Left cardiac atrium (tissue), 4 donors: ENCODE results near the gene TEAD4. TPM values are rescaled to one million over a fixed set of nuclear protein-coding genes. Genes with fewer than 3 reads are reported as not detected.

Experiments used
- ATAC-seq, 2 donors: fragments of 200-7000 bp; cut with Tn5 transposase; one replicate each; pipeline ENCODE4 v1.9.1; 2020; ENCODE audit warnings: mild to moderate bottlenecking in 2 of 2, moderate library complexity in 2 of 2
- DNase-seq: peaks from one replicate; pipeline ENCODE4 v3.0.0-alpha.2; 2020
- intact Hi-C, 2 donors: fragments of 100-400 bp; cut with DNase I; formaldehyde crosslinking; loops; one replicate each; pipeline versions ENCODE4 v1.14.1 to v1.15.1; 2022 to 2023
- total RNA-seq, 2 donors: library from RNA; stranded (reverse); fragmentation: NEBNext Ultra II Directional; extraction: Animal tissue kit (Norgen Biotek cat#: 25700); gene quantifications; one replicate each; pipeline ENCODE4 v1.2.1, GENCODE V29; 2021
- donor health status: DM: no; HTN: yes; CAD: no.
- donor health status: DM: no; HTN: yes; CAD: no; lungs with severe emphysema.
- donor health status: DM: yes; HTN: yes; CAD: no.
- donor health status: Dilated cardiomyopathy.

Gene TEAD4
- total RNA-seq, 2 donors from 2014 or later = 16.9 to 31.2 TPM

- intact Hi-C loops = loop anchor here in 1 of 2 donors (5.0 kb wide), 2 partner anchors 38 to 73 kb away; no protein-coding TSS in a partner anchor
- DNase-seq (peak; percentile 80), ATAC-seq (peak; percentile 59 to 68)
These were observed 550 bp downstream of the TEAD4 start for GRCh38 chr12:2959505-2960389.

GRCh38 chr12:2960390-2960956 is 1.3 kb downstream of the TEAD4 start:
- intact Hi-C loops = loop anchor here in 1 of 2 donors (5.0 kb wide), 2 partner anchors 37 to 72 kb away; no protein-coding TSS in a partner anchor
- no peak for DNase-seq
- ATAC-seq = peak in 1 of 2 donors; percentile 4

- ATAC-seq (no peak), DNase-seq (no peak)
- intact Hi-C loops = loop anchor here in 1 of 2 donors (5.0 kb wide), 2 partner anchors 36 to 71 kb away; no protein-coding TSS in a partner anchor
These were observed 1.9 kb downstream of the TEAD4 start for GRCh38 chr12:2960996-2961616.

GRCh38 chr12:2961705-2962104 is 2.5 kb downstream of the TEAD4 start:
- intact Hi-C loops = loop anchor here in 1 of 2 donors (5.0 kb wide), 2 partner anchors 36 to 71 kb away; no protein-coding TSS in a partner anchor
- ATAC-seq = no peak
- DNase-seq = no peak

- intact Hi-C loops = loop anchor here in 1 of 2 donors (5.0 kb wide), 2 partner anchors 34 to 69 kb away; no protein-coding TSS in a partner anchor
- no peak for ATAC-seq
These were observed 4.1 kb downstream of the TEAD4 start for GRCh38 chr12:2963154-2963759.

GRCh38 chr12:2963760-2964292 is 4.6 kb downstream of the TEAD4 start:
- ATAC-seq (peak; percentile 3 to 41), DNase-seq (peak; percentile 73)
- intact Hi-C loops = loop anchor here in 1 of 2 donors (5.0 kb wide), 2 partner anchors 33 to 68 kb away; no protein-coding TSS in a partner anchor

More at GRCh38 chr12:2963154-2963759, 4.1 kb downstream of the TEAD4 start:
- peak; percentile 34 for DNase-seq

- intact Hi-C loops = no loop called here
These were observed 8.5 kb downstream of the TEAD4 start for GRCh38 chr12:2967651-2968050.

GRCh38 chr12:2970744-2971143 is 11.5 kb downstream of the TEAD4 start:
- intact Hi-C loops = no loop called here
- ATAC-seq = peak in 1 of 2 donors; percentile 33

More at GRCh38 chr12:2967651-2968050, 8.5 kb downstream of the TEAD4 start:
- no peak for ATAC-seq
- DNase-seq = no peak

GRCh38 chr12:2973566-2973965 is 14.4 kb downstream of the TEAD4 start:
- intact Hi-C loops = no loop called here
- DNase-seq (no peak), ATAC-seq (no peak)

More at GRCh38 chr12:2970744-2971143, 11.5 kb downstream of the TEAD4 start:
- DNase-seq = no peak

- intact Hi-C loops = no loop called here
- peak; percentile 38 to 65 for ATAC-seq
- DNase-seq = no peak
These were observed 15.4 kb downstream of the TEAD4 start for GRCh38 chr12:2974560-2974971.

GRCh38 chr12:2976581-2976996 is 17.4 kb downstream of the TEAD4 start:
- no peak for DNase-seq
- peak in 1 of 2 donors; percentile 58 for ATAC-seq
- intact Hi-C loops = no loop called here

- DNase-seq (no peak), ATAC-seq (no peak)
- intact Hi-C loops = no loop called here
These were observed 18.6 kb downstream of the TEAD4 start for GRCh38 chr12:2977776-2978175.

- DNase-seq (no peak), ATAC-seq (no peak)
- intact Hi-C loops = no loop called here
These were observed 20.6 kb downstream of the TEAD4 start for GRCh38 chr12:2979806-2980205.

- no peak for DNase-seq
- intact Hi-C loops = no loop called here
- ATAC-seq = no peak
These were observed 21.4 kb downstream of the TEAD4 start for GRCh38 chr12:2980630-2981029.

- intact Hi-C loops = no loop called here
- ATAC-seq = peak; percentile 34 to 58
- no peak for DNase-seq
These were observed 23.2 kb downstream of the TEAD4 start for GRCh38 chr12:2982361-2982760.

GRCh38 chr12:2984249-2984648 is 25.1 kb downstream of the TEAD4 start:
- no peak for ATAC-seq
- no peak for DNase-seq
- intact Hi-C loops = no loop called here

GRCh38 chr12:2984698-2985097 is 25.5 kb downstream of the TEAD4 start:
- DNase-seq (no peak), ATAC-seq (no peak)
- intact Hi-C loops = no loop called here

GRCh38 chr12:2986876-2987275 is 27.7 kb downstream of the TEAD4 start:
- ATAC-seq = no peak
- intact Hi-C loops = no loop called here
- DNase-seq = no peak

GRCh38 chr12:2988494-2988893 is 29.3 kb downstream of the TEAD4 start:
- no peak for ATAC-seq
- no peak for DNase-seq
- intact Hi-C loops = no loop called here
